Subcutaneous adipose tissue (tissue), 4 donors: ENCODE results near the gene MCM9. TPM values are rescaled to one million over a fixed set of nuclear protein-coding genes. Genes with fewer than 3 reads are reported as not detected.

ENCODE experiments used
- CTCF ChIP-seq: fragments of 450-650 bp; IDR thresholded peaks from one replicate; pipeline ENCODE4 v1.5.1; 2016; ENCODE audit warnings: low read depth, mild to moderate bottlenecking, control low read depth, antibody characterized with exemption, moderate library complexity
- total RNA-seq, 4 donors: library from RNA; depleted of rRNA; stranded (reverse); fragments of >200 nt; gene quantifications; one replicate each; pipeline ENCODE4 v1.1.0, GENCODE V29; 2016

Gene MCM9
- total RNA-seq, 4 donors from 2014 or later = 14.1 to 26.4 (median 16.3) TPM

- TF ChIP-seq CTCF = no peak
Observed at GRCh38 chr6:118801257-118801656, 133.7 kb downstream of the MCM9 start.

- no peak for TF ChIP-seq CTCF
Observed at GRCh38 chr6:118800394-118801071, 134.4 kb downstream of the MCM9 start.

- no peak for TF ChIP-seq CTCF
Observed at GRCh38 chr6:118799826-118800225, 135.1 kb downstream of the MCM9 start.

- TF ChIP-seq CTCF = no peak
Observed at GRCh38 chr6:118791499-118791898, 143.5 kb downstream of the MCM9 start.

GRCh38 chr6:118789954-118790353, 145.0 kb downstream of the MCM9 start:
- no peak for TF ChIP-seq CTCF

GRCh38 chr6:118789419-118789818, 145.5 kb downstream of the MCM9 start:
- no peak for TF ChIP-seq CTCF

- TF ChIP-seq CTCF = no peak
Observed at GRCh38 chr6:118788702-118789101, 146.3 kb downstream of the MCM9 start.
